WTC11 (cell line): ENCODE data around the gene TIMM22. TPM values are rescaled to one million over a fixed set of nuclear protein-coding genes. Genes with fewer than 3 reads are reported as not detected.

Source experiments
- ATAC-seq: fragments of 200-7000 bp; cut with Tn5 transposase; 2 replicates; pipeline ENCODE4 v1.10.0; 2021; ENCODE audit warnings: mild to moderate bottlenecking, moderate library complexity
- CTCF ChIA-PET: fragments of 300-600 bp; sonication (Branson Sonifier 250); formaldehyde crosslinking; loops from one replicate; lab custom pipeline; 2021; ENCODE audit warnings: antibody characterized with exemption; lab: Charles Lee
- POLR2A ChIA-PET: fragments of 350-600 bp; sonication (Branson Sonifier 250); formaldehyde crosslinking; loops from one replicate; lab custom pipeline; 2021; ENCODE audit warnings: antibody characterized with exemption; lab: Charles Lee
- DNase-seq: peaks from one replicate; pipeline ENCODE4 v3.0.0; 2021; ENCODE audit warnings: low spot score
- H3K27ac Mint-ChIP-seq: 2 replicates; pipeline ENCODE4 v1.8.0; 2021; ENCODE audit warnings: mixed read lengths
- H3K27me3 Mint-ChIP-seq: 2 replicates; pipeline ENCODE4 v1.8.0; 2021; ENCODE audit warnings: low read depth, mild to moderate bottlenecking, moderate library complexity, mixed read lengths
- H3K36me3 Mint-ChIP-seq: 2 replicates; pipeline ENCODE4 v1.8.0; 2021; ENCODE audit warnings: mixed read lengths
- H3K4me1 Mint-ChIP-seq: 2 replicates; pipeline ENCODE4 v1.8.0; 2022; ENCODE audit warnings: mixed read lengths
- H3K4me3 Mint-ChIP-seq: 2 replicates; pipeline ENCODE4 v1.8.0; 2021; ENCODE audit warnings: mild to moderate bottlenecking, moderate library complexity, mixed read lengths
- H3K9me3 Mint-ChIP-seq: 2 replicates; pipeline ENCODE4 v1.8.0; 2021; ENCODE audit warnings: mixed read lengths
- FOXK1 ChIP-seq: sonication (generic); formaldehyde crosslinking; IDR thresholded peaks from 2 replicates; pipeline ENCODE4 v1.8.0; 2022; ENCODE audit warnings: mild to moderate bottlenecking, moderate library complexity, missing genetic modification reagents
- GTF2I ChIP-seq: fragments of 250-450 bp; sonication (Bioruptor Pico); conservative IDR thresholded peaks from 2 replicates; pipeline ENCODE4 v1.4.0; 2021; ENCODE audit warnings: mild to moderate bottlenecking
- MYBL2 ChIP-seq: sonication (generic); formaldehyde crosslinking; IDR thresholded peaks from 2 replicates; pipeline ENCODE4 v1.8.1; 2023; ENCODE audit warnings: mild to moderate bottlenecking, moderate library complexity, missing genetic modification reagents
- NFATC4 ChIP-seq: fragments of 250-450 bp; sonication (Bioruptor Pico); IDR thresholded peaks from 2 replicates; pipeline ENCODE4 v1.9.0; 2021; ENCODE audit warnings: mild to moderate bottlenecking
- NFE2L1 ChIP-seq: sonication (generic); formaldehyde crosslinking; IDR thresholded peaks from 2 replicates; pipeline ENCODE4 v1.8.1; 2023; ENCODE audit warnings: missing genetic modification reagents
- NR1H2 ChIP-seq: sonication (generic); formaldehyde crosslinking; IDR thresholded peaks from 2 replicates; pipeline ENCODE4 v1.9.0; 2021; ENCODE audit warnings: mild to moderate bottlenecking, moderate library complexity, missing genetic modification reagents
- RELA ChIP-seq: sonication (generic); formaldehyde crosslinking; IDR thresholded peaks from 2 replicates; pipeline ENCODE4 v1.8.1; 2022; ENCODE audit warnings: missing genetic modification reagents, mild to moderate bottlenecking, borderline replicate concordance
- ZNF121 ChIP-seq: sonication (generic); formaldehyde crosslinking; IDR thresholded peaks from 2 replicates; pipeline ENCODE4 v1.8.0; 2023; ENCODE audit warnings: missing genetic modification reagents
- total RNA-seq: library from RNA; stranded (reverse); gene quantifications from 3 replicates; pipeline ENCODE4 v1.2.3, GENCODE V29; 2021
- TF ChIP-seq, protein P1 (sequence below): sonication (generic); formaldehyde crosslinking; IDR thresholded peaks from 2 replicates; pipeline ENCODE4 v1.8.0; 2022; ENCODE audit warnings: missing genetic modification reagents
- TF ChIP-seq, protein P2 (sequence below): fragments of 200-600 bp; IDR thresholded peaks from 2 replicates; pipeline ENCODE4 v1.8.0; 2022; ENCODE audit warnings: antibody characterized with exemption
- TF ChIP-seq, protein P3 (sequence below): sonication (generic); formaldehyde crosslinking; IDR thresholded peaks from 2 replicates; pipeline ENCODE4 v1.8.1; 2022; ENCODE audit warnings: mild to moderate bottlenecking, missing genetic modification reagents, moderate library complexity, borderline replicate concordance
- TF ChIP-seq, protein P4 (sequence below): sonication (generic); formaldehyde crosslinking; IDR thresholded peaks from 2 replicates; pipeline ENCODE4 v1.8.0; 2022; ENCODE audit warnings: mild to moderate bottlenecking, missing genetic modification reagents
- TF ChIP-seq, protein P5 (sequence below): sonication (generic); formaldehyde crosslinking; IDR thresholded peaks from 2 replicates; pipeline ENCODE4 v1.8.1; 2023; ENCODE audit warnings: mild to moderate bottlenecking, missing genetic modification reagents

The TIMM22 gene
- total RNA-seq, 1 experiment from 2014 or later = 18.0 TPM

DNA sequence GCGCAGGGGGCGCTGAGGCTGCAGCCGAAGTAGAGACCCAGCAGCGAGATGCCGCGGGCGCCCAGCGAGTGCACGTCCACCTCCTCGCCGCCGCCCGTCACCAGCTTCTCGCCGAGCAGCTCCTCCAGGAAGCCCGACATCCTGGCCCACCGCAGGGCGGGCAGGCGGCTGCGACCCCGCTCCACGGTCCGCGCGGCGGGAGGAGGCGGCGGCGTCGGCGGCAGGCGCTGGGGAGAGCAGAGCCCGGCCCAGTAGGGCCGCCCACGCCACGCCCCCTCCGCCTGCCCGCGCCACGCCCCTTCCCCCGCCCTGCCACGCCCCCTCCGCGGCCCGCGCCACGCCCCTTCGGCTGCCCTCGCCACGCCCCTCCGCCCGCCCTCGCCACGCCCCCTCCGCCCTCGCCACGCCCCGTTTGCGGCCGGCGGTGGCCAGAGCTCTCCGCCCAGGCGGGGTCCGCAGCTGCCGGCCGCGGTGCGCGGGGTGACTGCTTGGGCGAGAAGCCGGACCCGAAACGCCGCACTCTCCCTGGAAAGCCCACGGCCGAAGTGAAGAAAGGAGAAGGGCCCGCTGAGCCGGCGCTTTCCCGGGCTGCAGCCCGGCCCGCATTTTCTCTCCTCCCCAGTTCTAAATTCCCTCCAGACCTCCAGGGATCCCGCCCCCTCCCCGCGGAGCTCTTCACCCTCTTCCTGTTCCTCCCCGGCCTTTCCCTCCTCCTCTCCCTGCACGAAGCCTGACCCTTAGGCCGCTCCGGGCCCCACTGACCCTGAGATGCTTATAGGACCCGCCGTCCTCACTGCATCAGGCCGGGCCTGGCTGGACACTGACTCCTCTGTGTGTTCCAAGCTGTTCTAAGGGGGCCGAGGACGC, 17.2 kb upstream of the TIMM22 start, which contains the start of gene NXN (continued):
- TF ChIP-seq, protein P1, sequence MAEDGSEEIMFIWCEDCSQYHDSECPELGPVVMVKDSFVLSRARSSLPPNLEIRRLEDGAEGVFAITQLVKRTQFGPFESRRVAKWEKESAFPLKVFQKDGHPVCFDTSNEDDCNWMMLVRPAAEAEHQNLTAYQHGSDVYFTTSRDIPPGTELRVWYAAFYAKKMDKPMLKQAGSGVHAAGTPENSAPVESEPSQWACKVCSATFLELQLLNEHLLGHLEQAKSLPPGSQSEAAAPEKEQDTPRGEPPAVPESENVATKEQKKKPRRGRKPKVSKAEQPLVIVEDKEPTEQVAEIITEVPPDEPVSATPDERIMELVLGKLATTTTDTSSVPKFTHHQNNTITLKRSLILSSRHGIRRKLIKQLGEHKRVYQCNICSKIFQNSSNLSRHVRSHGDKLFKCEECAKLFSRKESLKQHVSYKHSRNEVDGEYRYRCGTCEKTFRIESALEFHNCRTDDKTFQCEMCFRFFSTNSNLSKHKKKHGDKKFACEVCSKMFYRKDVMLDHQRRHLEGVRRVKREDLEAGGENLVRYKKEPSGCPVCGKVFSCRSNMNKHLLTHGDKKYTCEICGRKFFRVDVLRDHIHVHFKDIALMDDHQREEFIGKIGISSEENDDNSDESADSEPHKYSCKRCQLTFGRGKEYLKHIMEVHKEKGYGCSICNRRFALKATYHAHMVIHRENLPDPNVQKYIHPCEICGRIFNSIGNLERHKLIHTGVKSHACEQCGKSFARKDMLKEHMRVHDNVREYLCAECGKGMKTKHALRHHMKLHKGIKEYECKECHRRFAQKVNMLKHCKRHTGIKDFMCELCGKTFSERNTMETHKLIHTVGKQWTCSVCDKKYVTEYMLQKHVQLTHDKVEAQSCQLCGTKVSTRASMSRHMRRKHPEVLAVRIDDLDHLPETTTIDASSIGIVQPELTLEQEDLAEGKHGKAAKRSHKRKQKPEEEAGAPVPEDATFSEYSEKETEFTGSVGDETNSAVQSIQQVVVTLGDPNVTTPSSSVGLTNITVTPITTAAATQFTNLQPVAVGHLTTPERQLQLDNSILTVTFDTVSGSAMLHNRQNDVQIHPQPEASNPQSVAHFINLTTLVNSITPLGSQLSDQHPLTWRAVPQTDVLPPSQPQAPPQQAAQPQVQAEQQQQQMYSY (CRISPR knock-in tag) = no peak
- no peak for TF ChIP-seq MYBL2 (CRISPR knock-in tag)

DNA sequence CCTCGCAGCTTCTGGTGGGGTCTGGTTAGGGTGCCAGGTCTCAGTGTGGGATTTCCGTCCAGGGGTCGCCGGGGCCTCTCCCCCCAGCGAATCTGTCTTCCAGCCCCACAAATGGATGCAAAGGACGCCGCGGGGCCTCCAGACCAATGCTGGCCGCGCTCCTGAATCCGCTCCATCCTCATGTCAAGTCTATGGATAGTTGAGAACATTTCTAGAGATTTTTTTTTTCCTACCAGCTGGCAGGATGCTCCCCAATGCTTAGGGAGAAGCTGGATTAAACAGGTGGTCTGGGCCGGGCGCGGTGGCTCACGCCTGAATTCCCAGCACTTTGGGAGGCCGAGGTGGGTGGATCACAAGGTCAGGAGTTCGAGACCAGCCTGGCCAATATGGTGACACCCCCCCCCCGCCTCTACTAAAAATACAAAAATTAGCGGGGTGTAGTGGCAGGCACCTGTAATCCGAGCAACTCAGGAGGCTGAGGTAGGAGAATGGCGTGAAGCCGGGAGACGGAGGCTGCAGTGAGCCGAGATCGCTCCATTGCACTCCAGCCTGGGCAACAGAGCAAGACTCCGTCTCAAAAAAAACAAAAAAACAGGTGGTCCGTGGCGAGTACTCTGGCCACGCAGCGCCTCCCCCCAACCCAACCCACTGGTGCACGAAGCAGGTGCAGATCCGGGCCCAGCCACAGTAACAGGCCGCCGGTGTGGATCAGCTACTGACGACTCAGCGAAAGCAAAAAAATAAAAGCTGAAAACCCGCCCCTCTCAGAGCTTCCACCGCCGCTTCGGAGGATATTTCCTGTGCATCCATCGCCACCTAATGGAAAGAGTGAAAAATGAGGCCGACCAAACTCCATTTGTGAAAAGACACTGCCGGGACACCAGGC, 16.3 kb upstream of the TIMM22 start:
- peak overlapping the region; percentile 96; the same call in 1 of the 2 replicates for H3K27ac Mint-ChIP-seq
- ATAC-seq = peak; percentile 25
- no peaks in the 10 kb centered on the region for H3K9me3 Mint-ChIP-seq
- H3K27me3 Mint-ChIP-seq = no peaks in the 10 kb centered on the region
- H3K4me3 Mint-ChIP-seq = peak overlapping the region; percentile 87
- POLR2A ChIA-PET = interaction anchor here (0.5 to 2.8 kb wide), 17 partner anchors 20 to 309 kb away, joined by 3 to 32 read pairs (median 4); partner anchors contain the start of genes GLOD4 and MRM3
- peaks cover 29% of the 10 kb centered on the region for H3K4me1 Mint-ChIP-seq
- CTCF ChIA-PET = interaction anchor here (0.6 to 6.8 kb wide), 62 partner anchors 8 to 569 kb away, joined by 3 to 190 read pairs (median 4); partner anchors contain the start of genes GEMIN4, GLOD4, MRM3 and TIMM22
- H3K36me3 Mint-ChIP-seq = no peaks in the 10 kb centered on the region
- TF ChIP-seq GTF2I (CRISPR knock-in tag) (peak; percentile 87), NFE2L1 (CRISPR knock-in tag) (no peak), FOXK1 (CRISPR knock-in tag) (no peak), ZNF121 (CRISPR knock-in tag) (peak; percentile 95), NR1H2 (CRISPR knock-in tag) (no peak), NFATC4 (CRISPR knock-in tag) (no peak), RELA (CRISPR knock-in tag) (no peak)
- TF ChIP-seq, protein P2, sequence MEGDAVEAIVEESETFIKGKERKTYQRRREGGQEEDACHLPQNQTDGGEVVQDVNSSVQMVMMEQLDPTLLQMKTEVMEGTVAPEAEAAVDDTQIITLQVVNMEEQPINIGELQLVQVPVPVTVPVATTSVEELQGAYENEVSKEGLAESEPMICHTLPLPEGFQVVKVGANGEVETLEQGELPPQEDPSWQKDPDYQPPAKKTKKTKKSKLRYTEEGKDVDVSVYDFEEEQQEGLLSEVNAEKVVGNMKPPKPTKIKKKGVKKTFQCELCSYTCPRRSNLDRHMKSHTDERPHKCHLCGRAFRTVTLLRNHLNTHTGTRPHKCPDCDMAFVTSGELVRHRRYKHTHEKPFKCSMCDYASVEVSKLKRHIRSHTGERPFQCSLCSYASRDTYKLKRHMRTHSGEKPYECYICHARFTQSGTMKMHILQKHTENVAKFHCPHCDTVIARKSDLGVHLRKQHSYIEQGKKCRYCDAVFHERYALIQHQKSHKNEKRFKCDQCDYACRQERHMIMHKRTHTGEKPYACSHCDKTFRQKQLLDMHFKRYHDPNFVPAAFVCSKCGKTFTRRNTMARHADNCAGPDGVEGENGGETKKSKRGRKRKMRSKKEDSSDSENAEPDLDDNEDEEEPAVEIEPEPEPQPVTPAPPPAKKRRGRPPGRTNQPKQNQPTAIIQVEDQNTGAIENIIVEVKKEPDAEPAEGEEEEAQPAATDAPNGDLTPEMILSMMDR = peak; percentile 44; the same call in 1 of the 2 replicates
- TF ChIP-seq, protein P3, sequence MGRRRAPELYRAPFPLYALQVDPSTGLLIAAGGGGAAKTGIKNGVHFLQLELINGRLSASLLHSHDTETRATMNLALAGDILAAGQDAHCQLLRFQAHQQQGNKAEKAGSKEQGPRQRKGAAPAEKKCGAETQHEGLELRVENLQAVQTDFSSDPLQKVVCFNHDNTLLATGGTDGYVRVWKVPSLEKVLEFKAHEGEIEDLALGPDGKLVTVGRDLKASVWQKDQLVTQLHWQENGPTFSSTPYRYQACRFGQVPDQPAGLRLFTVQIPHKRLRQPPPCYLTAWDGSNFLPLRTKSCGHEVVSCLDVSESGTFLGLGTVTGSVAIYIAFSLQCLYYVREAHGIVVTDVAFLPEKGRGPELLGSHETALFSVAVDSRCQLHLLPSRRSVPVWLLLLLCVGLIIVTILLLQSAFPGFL (CRISPR knock-in tag) = no peak
- TF ChIP-seq, protein P4, sequence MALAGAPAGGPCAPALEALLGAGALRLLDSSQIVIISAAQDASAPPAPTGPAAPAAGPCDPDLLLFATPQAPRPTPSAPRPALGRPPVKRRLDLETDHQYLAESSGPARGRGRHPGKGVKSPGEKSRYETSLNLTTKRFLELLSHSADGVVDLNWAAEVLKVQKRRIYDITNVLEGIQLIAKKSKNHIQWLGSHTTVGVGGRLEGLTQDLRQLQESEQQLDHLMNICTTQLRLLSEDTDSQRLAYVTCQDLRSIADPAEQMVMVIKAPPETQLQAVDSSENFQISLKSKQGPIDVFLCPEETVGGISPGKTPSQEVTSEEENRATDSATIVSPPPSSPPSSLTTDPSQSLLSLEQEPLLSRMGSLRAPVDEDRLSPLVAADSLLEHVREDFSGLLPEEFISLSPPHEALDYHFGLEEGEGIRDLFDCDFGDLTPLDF (CRISPR knock-in tag) = no peak
- TF ChIP-seq, protein P5, sequence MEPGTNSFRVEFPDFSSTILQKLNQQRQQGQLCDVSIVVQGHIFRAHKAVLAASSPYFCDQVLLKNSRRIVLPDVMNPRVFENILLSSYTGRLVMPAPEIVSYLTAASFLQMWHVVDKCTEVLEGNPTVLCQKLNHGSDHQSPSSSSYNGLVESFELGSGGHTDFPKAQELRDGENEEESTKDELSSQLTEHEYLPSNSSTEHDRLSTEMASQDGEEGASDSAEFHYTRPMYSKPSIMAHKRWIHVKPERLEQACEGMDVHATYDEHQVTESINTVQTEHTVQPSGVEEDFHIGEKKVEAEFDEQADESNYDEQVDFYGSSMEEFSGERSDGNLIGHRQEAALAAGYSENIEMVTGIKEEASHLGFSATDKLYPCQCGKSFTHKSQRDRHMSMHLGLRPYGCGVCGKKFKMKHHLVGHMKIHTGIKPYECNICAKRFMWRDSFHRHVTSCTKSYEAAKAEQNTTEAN (CRISPR knock-in tag) = no peak
- peak; percentile 72 for DNase-seq
